ENCODE measurements around the gene NDUFAF4. TPM values are rescaled to one million over a fixed set of nuclear protein-coding genes. Genes with fewer than 3 reads are reported as not detected.

NDUFAF4 gene
- total RNA-seq, 2 donors from 2014 or later: 57.9 to 103 TPM

GRCh38 chr6:96876886-96877545 is 20.7 kb downstream of the NDUFAF4 start:
- H3K27ac ChIP-seq: no peak overlapping the region
- no peak for DNase-seq (ENCODE audit: low spot score)
- no peak overlapping the region for H3K4me3 ChIP-seq
- no peaks in the 10 kb centered on the region for H3K9me3 ChIP-seq
- no peak for TF ChIP-seq CTCF (IDR thresholded peaks at IDR 0.05)
- no peaks in the 10 kb centered on the region for H3K4me1 ChIP-seq
- H3K36me3 ChIP-seq: no peaks in the 10 kb centered on the region
- no peaks in the 10 kb centered on the region for H3K27me3 ChIP-seq

- Histone ChIP-seq H3K4me1 (no peaks in the 10 kb centered on the region), H3K27ac (no peak overlapping the region), H3K9me3 (no peaks in the 10 kb centered on the region), H3K27me3 (no peaks in the 10 kb centered on the region), H3K4me3 (no peak overlapping the region), H3K36me3 (no peaks in the 10 kb centered on the region)
- TF ChIP-seq CTCF (IDR thresholded peaks at IDR 0.05): no peak
- DNase-seq (ENCODE audit: low spot score): no peak
Observed at GRCh38 chr6:96872976-96873375, 24.7 kb downstream of the NDUFAF4 start.

GRCh38 chr6:96865055-96865405 is 32.7 kb downstream of the NDUFAF4 start:
- Histone ChIP-seq H3K36me3 (no peaks in the 10 kb centered on the region), H3K9me3 (no peaks in the 10 kb centered on the region), H3K27me3 (no peaks in the 10 kb centered on the region), H3K27ac (no peak overlapping the region), H3K4me3 (no peak overlapping the region), H3K4me1 (no peaks in the 10 kb centered on the region)
- no peak for TF ChIP-seq CTCF (IDR thresholded peaks at IDR 0.05)
- no peak for DNase-seq (ENCODE audit: low spot score)

- no peak overlapping the region for H3K27ac ChIP-seq
- no peak overlapping the region for H3K4me3 ChIP-seq
- H3K27me3 ChIP-seq: no peaks in the 10 kb centered on the region
- H3K4me1 ChIP-seq: no peaks in the 10 kb centered on the region
- no peak for DNase-seq (ENCODE audit: low spot score)
- no peaks in the 10 kb centered on the region for H3K36me3 ChIP-seq
- no peak for TF ChIP-seq CTCF (IDR thresholded peaks at IDR 0.05)
- H3K9me3 ChIP-seq: no peaks in the 10 kb centered on the region
Observed at GRCh38 chr6:96864216-96865054, 33.3 kb downstream of the NDUFAF4 start.

- no peaks in the 10 kb centered on the region for H3K27me3 ChIP-seq
- H3K27ac ChIP-seq: no peak overlapping the region
- no peak for TF ChIP-seq CTCF (IDR thresholded peaks at IDR 0.05)
- no peaks in the 10 kb centered on the region for H3K36me3 ChIP-seq
- no peak for DNase-seq (ENCODE audit: low spot score)
- H3K4me1 ChIP-seq: no peaks in the 10 kb centered on the region
- no peak overlapping the region for H3K4me3 ChIP-seq
- H3K9me3 ChIP-seq: no peaks in the 10 kb centered on the region
Observed at GRCh38 chr6:96862560-96862959, 35.1 kb downstream of the NDUFAF4 start.
